SK-N-SH treated with all-trans-retinoic acid at 6 μM for 48 hours (cell line): ENCODE data around the gene UBAP2.

Source experiments
- ATAC-seq: fragments of 200-7000 bp; cut with Tn5 transposase; 3 replicates; pipeline ENCODE4 v1.9.1; 2020; ENCODE audit warnings: mild to moderate bottlenecking, moderate library complexity
- ARNTL ChIP-seq: fragments of 450-650 bp; formaldehyde crosslinking; IDR thresholded peaks from 2 replicates; pipeline ENCODE4 v1.5.0; 2020; ENCODE audit warnings: low read depth, mild to moderate bottlenecking, moderate library complexity, borderline replicate concordance
- BACH2 ChIP-seq: fragments of 250-450 bp; sonication (Bioruptor Pico); IDR thresholded peaks from 2 replicates; pipeline ENCODE4 v1.9.0; 2021; ENCODE audit warnings: mild to moderate bottlenecking, borderline replicate concordance
- CSDC2 ChIP-seq: fragments of 250-450 bp; sonication (Bioruptor Pico); IDR thresholded peaks from 2 replicates; pipeline ENCODE4 v1.5.0; 2020; ENCODE audit warnings: mild to moderate bottlenecking, moderate library complexity
- ESRRG ChIP-seq: fragments of 250-450 bp; sonication (Bioruptor Pico); IDR thresholded peaks from 2 replicates; pipeline ENCODE4 v1.6.1; 2021; ENCODE audit warnings: mild to moderate bottlenecking
- GLIS3 ChIP-seq: fragments of 250-450 bp; sonication (Bioruptor Pico); IDR thresholded peaks from 2 replicates; pipeline ENCODE4 v1.5.0; 2020; ENCODE audit warnings: mild to moderate bottlenecking, moderate library complexity
- ISL1 ChIP-seq: fragments of 250-450 bp; sonication (Bioruptor Pico); IDR thresholded peaks from 2 replicates; pipeline ENCODE4 v2.1.2; 2022; ENCODE audit warnings: mild to moderate bottlenecking, moderate library complexity
- OSR1 ChIP-seq: fragments of 250-450 bp; sonication (Bioruptor Pico); IDR thresholded peaks from 2 replicates; pipeline ENCODE4 v1.8.0; 2022; ENCODE audit warnings: moderate library complexity, mild to moderate bottlenecking, inconsistent platforms
- PPARA ChIP-seq: fragments of 250-450 bp; sonication (Bioruptor Pico); IDR thresholded peaks from 2 replicates; pipeline ENCODE4 v1.5.0; 2020; ENCODE audit warnings: mild to moderate bottlenecking, borderline replicate concordance
- RARB ChIP-seq: fragments of 250-450 bp; sonication (Bioruptor Pico); IDR thresholded peaks from 2 replicates; pipeline ENCODE4 v1.8.0; 2021; ENCODE audit warnings: mild to moderate bottlenecking, moderate library complexity
- SNAI2 ChIP-seq: fragments of 250-450 bp; sonication (Bioruptor Pico); IDR thresholded peaks from 2 replicates; pipeline ENCODE4 v1.5.0; 2020; ENCODE audit warnings: mild to moderate bottlenecking, moderate library complexity
- TCF4 ChIP-seq: fragments of 250-450 bp; sonication (Bioruptor Pico); IDR thresholded peaks from 2 replicates; pipeline ENCODE4 v1.8.0; 2021; ENCODE audit warnings: mild to moderate bottlenecking, moderate library complexity, borderline replicate concordance
- TOX ChIP-seq: fragments of 250-450 bp; sonication (Bioruptor Pico); IDR thresholded peaks from 2 replicates; pipeline ENCODE4 v1.8.0; 2021; ENCODE audit warnings: mild to moderate bottlenecking, moderate library complexity, borderline replicate concordance
- ZC3H10 ChIP-seq: fragments of 250-450 bp; sonication (Bioruptor Pico); IDR thresholded peaks from 2 replicates; pipeline ENCODE4 v1.5.1; 2021; ENCODE audit warnings: mild to moderate bottlenecking, moderate library complexity
- ZFP3 ChIP-seq: fragments of 250-450 bp; sonication (Bioruptor Pico); IDR thresholded peaks from 2 replicates; pipeline ENCODE4 v1.5.0; 2020; ENCODE audit warnings: mild to moderate bottlenecking, moderate library complexity
- ZFP30 ChIP-seq: fragments of 450-650 bp; formaldehyde crosslinking; IDR thresholded peaks from 2 replicates; pipeline ENCODE4 v1.5.0; 2022; ENCODE audit warnings: mild to moderate bottlenecking, moderate library complexity
- ZNF565 ChIP-seq: fragments of 450-650 bp; formaldehyde crosslinking; conservative IDR thresholded peaks from 2 replicates; pipeline ENCODE4 v1.5.0; 2020; ENCODE audit warnings: low read depth, mild to moderate bottlenecking, moderate library complexity
- ZNF70 ChIP-seq: fragments of 450-650 bp; formaldehyde crosslinking; IDR thresholded peaks from 2 replicates; pipeline ENCODE4 v1.5.0; 2020; ENCODE audit warnings: mild to moderate bottlenecking, moderate library complexity
- ZNF8 ChIP-seq: fragments of 450-650 bp; formaldehyde crosslinking; IDR thresholded peaks from 2 replicates; pipeline ENCODE4 v1.5.0; 2020; ENCODE audit warnings: mild to moderate bottlenecking, moderate library complexity
- TF ChIP-seq, protein P1 (sequence below): fragments of 250-450 bp; sonication (Bioruptor Pico); IDR thresholded peaks from 2 replicates; pipeline ENCODE4 v1.8.0; 2020; ENCODE audit warnings: mild to moderate bottlenecking, moderate library complexity, borderline replicate concordance
- TF ChIP-seq, protein P2 (sequence below): fragments of 250-450 bp; sonication (Bioruptor Pico); IDR thresholded peaks from 2 replicates; pipeline ENCODE4 v1.5.1; 2021; ENCODE audit warnings: mild to moderate bottlenecking, moderate library complexity
- TF ChIP-seq, protein P3 (sequence below): fragments of 250-450 bp; sonication (Bioruptor Pico); IDR thresholded peaks from 2 replicates; pipeline ENCODE4 v1.5.1; 2020; ENCODE audit warnings: low read depth, mild to moderate bottlenecking, moderate library complexity
- TF ChIP-seq, protein P4 (sequence below): fragments of 250-450 bp; sonication (Bioruptor Pico); IDR thresholded peaks from 2 replicates; pipeline ENCODE4 v1.5.0; 2020; ENCODE audit warnings: mild to moderate bottlenecking, moderate library complexity
- TF ChIP-seq, protein P5 (sequence below): fragments of 250-450 bp; sonication (Bioruptor Pico); IDR thresholded peaks from 2 replicates; pipeline ENCODE4 v1.8.0; 2021; ENCODE audit warnings: low read depth, mild to moderate bottlenecking, moderate library complexity, borderline replicate concordance

Gene UBAP2

DNA sequence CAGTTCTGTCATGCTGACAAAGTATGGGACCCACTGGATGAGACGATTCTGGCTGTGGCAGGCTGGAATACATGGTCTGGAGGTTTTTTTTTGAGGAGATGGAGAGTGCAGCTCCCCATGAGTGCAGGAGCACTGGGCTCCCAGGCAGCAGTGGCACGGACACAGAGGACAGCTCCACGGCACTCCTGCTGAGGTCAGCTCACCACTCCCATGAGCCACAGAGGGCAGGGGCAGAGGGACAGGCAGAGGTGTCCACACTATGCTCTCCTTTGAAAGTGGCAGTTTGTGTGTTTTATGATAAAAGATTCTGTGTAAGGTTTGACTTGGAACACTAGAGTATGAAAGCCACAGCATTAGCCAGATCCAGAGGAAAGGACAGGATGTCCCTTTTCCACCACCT is 117.4 kb downstream of the UBAP2 start:
- no peak for ATAC-seq
- no peak for TF ChIP-seq TOX (CRISPR knock-in tag)
- TF ChIP-seq, protein P1, sequence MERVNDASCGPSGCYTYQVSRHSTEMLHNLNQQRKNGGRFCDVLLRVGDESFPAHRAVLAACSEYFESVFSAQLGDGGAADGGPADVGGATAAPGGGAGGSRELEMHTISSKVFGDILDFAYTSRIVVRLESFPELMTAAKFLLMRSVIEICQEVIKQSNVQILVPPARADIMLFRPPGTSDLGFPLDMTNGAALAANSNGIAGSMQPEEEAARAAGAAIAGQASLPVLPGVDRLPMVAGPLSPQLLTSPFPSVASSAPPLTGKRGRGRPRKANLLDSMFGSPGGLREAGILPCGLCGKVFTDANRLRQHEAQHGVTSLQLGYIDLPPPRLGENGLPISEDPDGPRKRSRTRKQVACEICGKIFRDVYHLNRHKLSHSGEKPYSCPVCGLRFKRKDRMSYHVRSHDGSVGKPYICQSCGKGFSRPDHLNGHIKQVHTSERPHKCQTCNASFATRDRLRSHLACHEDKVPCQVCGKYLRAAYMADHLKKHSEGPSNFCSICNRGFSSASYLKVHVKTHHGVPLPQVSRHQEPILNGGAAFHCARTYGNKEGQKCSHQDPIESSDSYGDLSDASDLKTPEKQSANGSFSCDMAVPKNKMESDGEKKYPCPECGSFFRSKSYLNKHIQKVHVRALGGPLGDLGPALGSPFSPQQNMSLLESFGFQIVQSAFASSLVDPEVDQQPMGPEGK (CRISPR knock-in tag), result no peak
- no peak for TF ChIP-seq ZNF565 (CRISPR knock-in tag)
- TF ChIP-seq SNAI2 (CRISPR knock-in tag), result no peak
- no peak for TF ChIP-seq GLIS3 (CRISPR knock-in tag)
- TF ChIP-seq ZFP30 (CRISPR knock-in tag), result no peak
- TF ChIP-seq CSDC2 (CRISPR knock-in tag), result no peak
- no peak for TF ChIP-seq ESRRG (CRISPR knock-in tag)
- no peak for TF ChIP-seq OSR1 (CRISPR knock-in tag)
- TF ChIP-seq BACH2 (CRISPR knock-in tag), result no peak
- TF ChIP-seq ZNF8, result no peak
- TF ChIP-seq, protein P2, sequence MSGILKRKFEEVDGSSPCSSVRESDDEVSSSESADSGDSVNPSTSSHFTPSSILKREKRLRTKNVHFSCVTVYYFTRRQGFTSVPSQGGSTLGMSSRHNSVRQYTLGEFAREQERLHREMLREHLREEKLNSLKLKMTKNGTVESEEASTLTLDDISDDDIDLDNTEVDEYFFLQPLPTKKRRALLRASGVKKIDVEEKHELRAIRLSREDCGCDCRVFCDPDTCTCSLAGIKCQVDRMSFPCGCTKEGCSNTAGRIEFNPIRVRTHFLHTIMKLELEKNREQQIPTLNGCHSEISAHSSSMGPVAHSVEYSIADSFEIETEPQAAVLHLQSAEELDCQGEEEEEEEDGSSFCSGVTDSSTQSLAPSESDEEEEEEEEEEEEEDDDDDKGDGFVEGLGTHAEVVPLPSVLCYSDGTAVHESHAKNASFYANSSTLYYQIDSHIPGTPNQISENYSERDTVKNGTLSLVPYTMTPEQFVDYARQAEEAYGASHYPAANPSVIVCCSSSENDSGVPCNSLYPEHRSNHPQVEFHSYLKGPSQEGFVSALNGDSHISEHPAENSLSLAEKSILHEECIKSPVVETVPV (CRISPR knock-in tag), result no peak
- TF ChIP-seq TCF4 (CRISPR knock-in tag), result no peak
- TF ChIP-seq, protein P3, sequence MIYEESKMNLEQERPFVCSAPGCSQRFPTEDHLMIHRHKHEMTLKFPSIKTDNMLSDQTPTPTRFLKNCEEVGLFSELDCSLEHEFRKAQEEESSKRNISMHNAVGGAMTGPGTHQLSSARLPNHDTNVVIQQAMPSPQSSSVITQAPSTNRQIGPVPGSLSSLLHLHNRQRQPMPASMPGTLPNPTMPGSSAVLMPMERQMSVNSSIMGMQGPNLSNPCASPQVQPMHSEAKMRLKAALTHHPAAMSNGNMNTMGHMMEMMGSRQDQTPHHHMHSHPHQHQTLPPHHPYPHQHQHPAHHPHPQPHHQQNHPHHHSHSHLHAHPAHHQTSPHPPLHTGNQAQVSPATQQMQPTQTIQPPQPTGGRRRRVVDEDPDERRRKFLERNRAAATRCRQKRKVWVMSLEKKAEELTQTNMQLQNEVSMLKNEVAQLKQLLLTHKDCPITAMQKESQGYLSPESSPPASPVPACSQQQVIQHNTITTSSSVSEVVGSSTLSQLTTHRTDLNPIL (CRISPR knock-in tag), result no peak
- no peak for TF ChIP-seq ISL1 (CRISPR knock-in tag)
- TF ChIP-seq ARNTL (CRISPR knock-in tag), result no peak
- no peak for TF ChIP-seq ZNF70 (CRISPR knock-in tag)
- no peak for TF ChIP-seq ZFP3 (CRISPR knock-in tag)

DNA sequence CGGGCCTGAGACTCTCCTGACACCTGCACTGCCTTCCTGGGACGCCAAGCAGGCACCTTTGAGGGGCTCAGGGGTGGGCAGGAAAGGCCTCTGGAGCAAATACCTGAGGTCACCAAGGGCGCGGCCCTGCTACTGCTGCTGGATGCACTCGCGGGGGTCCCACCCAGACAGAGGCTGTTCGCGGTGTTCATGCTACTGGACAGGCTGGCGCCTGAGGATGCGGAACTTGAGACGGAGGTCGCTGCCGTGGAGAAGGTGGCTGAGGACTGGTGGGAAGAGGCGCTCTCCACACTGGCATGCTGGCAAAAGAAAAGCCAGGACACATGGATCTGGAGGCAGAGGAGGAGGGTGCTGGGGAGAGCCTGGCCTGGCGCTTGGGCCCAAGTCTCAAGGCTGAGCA is 121.0 kb downstream of the UBAP2 start:
- TF ChIP-seq, protein P3 (CRISPR knock-in tag), result no peak
- TF ChIP-seq ZNF565 (CRISPR knock-in tag) (no peak), ZNF8 (no peak)
- no peak for ATAC-seq

DNA sequence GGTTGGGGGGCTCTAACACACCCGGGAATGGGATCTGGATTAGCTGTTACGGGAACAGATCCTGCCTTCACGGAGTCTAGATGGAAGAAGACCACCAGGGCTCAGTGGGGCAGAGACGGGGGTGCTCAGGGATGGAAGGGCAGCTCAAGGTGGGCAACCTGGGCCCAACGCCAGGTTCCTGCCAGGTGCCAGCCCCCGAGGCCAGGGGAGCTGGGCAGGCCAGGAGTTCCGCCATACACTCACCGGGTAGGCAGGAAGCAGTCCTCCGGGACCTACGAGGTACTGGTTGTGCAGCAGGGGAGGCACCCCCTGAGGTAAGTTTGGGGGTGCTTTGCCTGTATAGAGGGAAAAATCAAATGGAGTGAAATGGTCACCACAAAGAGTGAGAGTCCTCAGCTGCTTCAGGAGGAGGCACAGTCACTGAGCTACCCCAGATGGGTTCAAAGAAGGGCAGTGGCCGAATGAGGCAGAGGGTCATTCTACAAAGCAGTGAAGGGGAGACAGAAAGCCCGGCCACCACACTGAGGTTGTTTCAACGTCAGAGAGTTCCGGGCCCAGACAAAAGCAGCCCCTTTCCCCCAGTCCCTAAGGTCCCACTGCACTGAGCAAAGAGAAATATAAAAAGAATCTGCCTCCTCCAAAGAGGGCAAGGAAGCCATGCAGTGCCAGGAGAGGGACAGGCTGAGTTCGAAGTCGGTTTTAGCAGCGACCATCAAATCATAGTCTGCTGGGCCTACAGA is 121.8 kb downstream of the UBAP2 start:
- TF ChIP-seq ZFP30 (CRISPR knock-in tag), result no peak
- TF ChIP-seq, protein P4, sequence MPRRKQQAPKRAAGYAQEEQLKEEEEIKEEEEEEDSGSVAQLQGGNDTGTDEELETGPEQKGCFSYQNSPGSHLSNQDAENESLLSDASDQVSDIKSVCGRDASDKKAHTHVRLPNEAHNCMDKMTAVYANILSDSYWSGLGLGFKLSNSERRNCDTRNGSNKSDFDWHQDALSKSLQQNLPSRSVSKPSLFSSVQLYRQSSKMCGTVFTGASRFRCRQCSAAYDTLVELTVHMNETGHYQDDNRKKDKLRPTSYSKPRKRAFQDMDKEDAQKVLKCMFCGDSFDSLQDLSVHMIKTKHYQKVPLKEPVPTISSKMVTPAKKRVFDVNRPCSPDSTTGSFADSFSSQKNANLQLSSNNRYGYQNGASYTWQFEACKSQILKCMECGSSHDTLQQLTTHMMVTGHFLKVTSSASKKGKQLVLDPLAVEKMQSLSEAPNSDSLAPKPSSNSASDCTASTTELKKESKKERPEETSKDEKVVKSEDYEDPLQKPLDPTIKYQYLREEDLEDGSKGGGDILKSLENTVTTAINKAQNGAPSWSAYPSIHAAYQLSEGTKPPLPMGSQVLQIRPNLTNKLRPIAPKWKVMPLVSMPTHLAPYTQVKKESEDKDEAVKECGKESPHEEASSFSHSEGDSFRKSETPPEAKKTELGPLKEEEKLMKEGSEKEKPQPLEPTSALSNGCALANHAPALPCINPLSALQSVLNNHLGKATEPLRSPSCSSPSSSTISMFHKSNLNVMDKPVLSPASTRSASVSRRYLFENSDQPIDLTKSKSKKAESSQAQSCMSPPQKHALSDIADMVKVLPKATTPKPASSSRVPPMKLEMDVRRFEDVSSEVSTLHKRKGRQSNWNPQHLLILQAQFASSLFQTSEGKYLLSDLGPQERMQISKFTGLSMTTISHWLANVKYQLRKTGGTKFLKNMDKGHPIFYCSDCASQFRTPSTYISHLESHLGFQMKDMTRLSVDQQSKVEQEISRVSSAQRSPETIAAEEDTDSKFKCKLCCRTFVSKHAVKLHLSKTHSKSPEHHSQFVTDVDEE, result no peak
- TF ChIP-seq, protein P5, sequence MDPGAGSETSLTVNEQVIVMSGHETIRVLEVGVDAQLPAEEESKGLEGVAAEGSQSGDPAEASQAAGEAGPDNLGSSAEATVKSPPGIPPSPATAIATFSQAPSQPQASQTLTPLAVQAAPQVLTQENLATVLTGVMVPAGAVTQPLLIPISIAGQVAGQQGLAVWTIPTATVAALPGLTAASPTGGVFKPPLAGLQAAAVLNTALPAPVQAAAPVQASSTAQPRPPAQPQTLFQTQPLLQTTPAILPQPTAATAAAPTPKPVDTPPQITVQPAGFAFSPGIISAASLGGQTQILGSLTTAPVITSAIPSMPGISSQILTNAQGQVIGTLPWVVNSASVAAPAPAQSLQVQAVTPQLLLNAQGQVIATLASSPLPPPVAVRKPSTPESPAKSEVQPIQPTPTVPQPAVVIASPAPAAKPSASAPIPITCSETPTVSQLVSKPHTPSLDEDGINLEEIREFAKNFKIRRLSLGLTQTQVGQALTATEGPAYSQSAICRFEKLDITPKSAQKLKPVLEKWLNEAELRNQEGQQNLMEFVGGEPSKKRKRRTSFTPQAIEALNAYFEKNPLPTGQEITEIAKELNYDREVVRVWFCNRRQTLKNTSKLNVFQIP (CRISPR knock-in tag), result no peak
- no peak for TF ChIP-seq ZFP3 (CRISPR knock-in tag)
- no peak for TF ChIP-seq BACH2 (CRISPR knock-in tag)
- TF ChIP-seq GLIS3 (CRISPR knock-in tag), result no peak
- TF ChIP-seq, protein P2 (CRISPR knock-in tag), result no peak
- TF ChIP-seq ZNF565 (CRISPR knock-in tag), result no peak
- TF ChIP-seq, protein P3 (CRISPR knock-in tag), result no peak
- no peak for TF ChIP-seq PPARA
- TF ChIP-seq ESRRG (CRISPR knock-in tag), result no peak
- no peak for TF ChIP-seq SNAI2 (CRISPR knock-in tag)
- TF ChIP-seq ZC3H10, result no peak
- TF ChIP-seq RARB (CRISPR knock-in tag), result no peak
- TF ChIP-seq ZNF8, result no peak
- TF ChIP-seq TOX (CRISPR knock-in tag), result no peak
- ATAC-seq, result no peak
